K562 (cell line): ENCODE measurements around the gene SPAG16. TPM values are rescaled to one million over a fixed set of nuclear protein-coding genes. Genes with fewer than 3 reads are reported as not detected.

Source experiments
- ATAC-seq: fragments of 200-7000 bp; cut with Tn5 transposase; 3 replicates; pipeline ENCODE4 v1.9.1; 2020; ENCODE audit warnings: moderate library complexity
- BruUV-seq: library from RNA; stranded (reverse); fragments of 400-500 nt; replicated peaks from 2 replicates; lab custom pipeline; 2021; lab: Mats Ljungman, UMichigan
- CTCF ChIA-PET: fragments of 300-600 bp; formaldehyde crosslinking; extraction: SDS; loops from one replicate; lab custom pipeline; 2021; ENCODE audit warnings: low intra/inter-chr PET ratio; lab: Yijun Ruan, JAX
- POLR2A ChIA-PET: fragments of 300-600, 350-650 bp; sonication (Branson Sonifier 250); formaldehyde crosslinking; extraction: SDS; loops from one replicate; lab custom pipeline; 2021; ENCODE audit warnings: antibody characterized with exemption, inconsistent platforms; lab: Yijun Ruan, JAX
- DNase-seq, 4 experiments: peaks; one replicate each; pipeline versions ENCODE4 v3.0.0 to v3.0.0-alpha.2; 2011 to 2018; ENCODE audit warnings: low spot score in 3 of 4, mixed read lengths in 3 of 4; ENCODE audit errors: extremely low read depth in 1 of 4
- FAIRE-seq: peaks from 2 replicates; lab custom pipeline; 2011; peaks lifted over from hg19 to GRCh38; lab: Jason Lieb, UNC
- H2AFZ ChIP-seq: 2 replicates; pipeline ENCODE4 v1.6.0; 2011; ENCODE audit warnings: low read depth, low read length, control low read depth, inconsistent platforms
- H3K27ac ChIP-seq: fragments of 200-600 bp; 3 replicates; pipeline ENCODE4 v1.8.0; 2011; ENCODE audit warnings: low read depth, mild to moderate bottlenecking, control low read depth, inconsistent platforms, low read length, moderate library complexity, mixed read lengths; ENCODE audit errors: extremely low read depth
- H3K27me3 ChIP-seq, 2 experiments: fragments of 300-600 bp in 1 of 2; 2 replicates in 1 of 2; 3 replicates in 1 of 2; pipeline versions ENCODE4 v1.6.0 to v1.8.0; 2011; ENCODE audit warnings: inconsistent platforms in 2 of 2, low read length in 2 of 2, mild to moderate bottlenecking in 1 of 2, mixed read lengths in 1 of 2, moderate library complexity in 1 of 2; ENCODE audit not compliant: control insufficient read depth in 2 of 2, insufficient read depth in 2 of 2
- H3K36me3 ChIP-seq: fragments of 300-600 bp; 3 replicates; pipeline ENCODE4 v1.8.0; 2011; ENCODE audit warnings: mild to moderate bottlenecking, low read length, inconsistent platforms; ENCODE audit not compliant: control insufficient read depth, insufficient read depth
- H3K4me1 ChIP-seq, 2 experiments: fragments of 200-600 bp in 1 of 2; replicated peaks in 1 of 2; 2 replicates in 1 of 2; 3 replicates in 1 of 2; pipeline versions ENCODE4 v1.5.1 to v1.8.0; 2011; ENCODE audit warnings: inconsistent platforms in 2 of 2, low read length in 2 of 2, mild to moderate bottlenecking in 1 of 2, mixed read lengths in 1 of 2, moderate library complexity in 1 of 2; ENCODE audit not compliant: control insufficient read depth in 2 of 2, insufficient read depth in 2 of 2
- H3K4me2 ChIP-seq: 2 replicates; pipeline ENCODE4 v1.6.1; 2011; ENCODE audit warnings: low read length, control low read depth, inconsistent platforms, mixed read lengths; ENCODE audit not compliant: insufficient read depth
- H3K4me3 ChIP-seq: fragments of 200-600 bp; sonication (generic), shearing (Covaris generic); 2 replicates; pipeline ENCODE4 v1.5.1; 2016; ENCODE audit warnings: control low read depth, inconsistent platforms
- H3K79me2 ChIP-seq: fragments of 200-600 bp; 3 replicates; pipeline ENCODE4 v1.8.0; 2011; ENCODE audit warnings: low read length, inconsistent platforms; ENCODE audit not compliant: control insufficient read depth, insufficient read depth
- H3K9ac ChIP-seq, 2 experiments: 2 replicates each; pipeline versions ENCODE4 v1.6.0 to v1.6.1; 2011; ENCODE audit warnings: low read depth in 2 of 2, low read length in 2 of 2, control low read depth in 1 of 2, inconsistent platforms in 1 of 2, mild to moderate bottlenecking in 1 of 2, mixed read lengths in 1 of 2; ENCODE audit not compliant: insufficient read depth in 1 of 2
- H3K9me1 ChIP-seq: one replicate; pipeline ENCODE4 v1.6.0; 2011; ENCODE audit warnings: inconsistent platforms, mild to moderate bottlenecking, low read length, moderate library complexity; ENCODE audit not compliant: control insufficient read depth, insufficient read depth
- H3K9me3 ChIP-seq: replicated peaks from 2 replicates; pipeline ENCODE4 v1.5.1; 2011; ENCODE audit warnings: low read depth, low read length, inconsistent platforms; ENCODE audit not compliant: control insufficient read depth, insufficient read depth
- H4K20me1 ChIP-seq: replicated peaks from 2 replicates; pipeline ENCODE4 v1.6.1; 2011; ENCODE audit warnings: low read length, inconsistent platforms, mixed read lengths; ENCODE audit not compliant: control insufficient read depth, insufficient read depth
- BCOR ChIP-seq: fragments of 450-650 bp; IDR thresholded peaks from 2 replicates; pipeline ENCODE4 v1.6.1; 2016
- BRD4 ChIP-seq: fragments of 200-600 bp; sonication (generic); IDR thresholded peaks from 2 replicates; pipeline ENCODE4 v1.6.1; 2017; ENCODE audit warnings: inconsistent platforms
- CBFA2T3 ChIP-seq: fragments of 450-650 bp; IDR thresholded peaks from 2 replicates; pipeline ENCODE4 v1.6.1; 2017
- CEBPB ChIP-seq: fragments of 450-650 bp; IDR thresholded peaks from 2 replicates; pipeline ENCODE4 v1.6.1; 2016; ENCODE audit warnings: missing genetic modification characterization, missing compliant biosample characterization
- CXXC5 ChIP-seq: fragments of 250-450 bp; sonication (Bioruptor Pico); IDR thresholded peaks from 2 replicates; pipeline ENCODE4 v1.8.0; 2022; ENCODE audit warnings: inconsistent platforms, mild to moderate bottlenecking, moderate library complexity
- GTF2F1 ChIP-seq: IDR thresholded peaks from 2 replicates; pipeline ENCODE4 v1.6.1; 2011; ENCODE audit warnings: low read depth, low read length, improper control_type of control experiment
- HLTF ChIP-seq: fragments of 450-650 bp; IDR thresholded peaks from 2 replicates; pipeline ENCODE4 v1.6.1; 2016
- KLF10 ChIP-seq: fragments of 250-450 bp; sonication (Bioruptor Pico); IDR thresholded peaks from 2 replicates; pipeline ENCODE4 v1.6.1; 2021; ENCODE audit warnings: matching md5 sums
- LCOR ChIP-seq: sonication (generic); formaldehyde crosslinking; IDR thresholded peaks from 2 replicates; pipeline ENCODE4 v1.8.0; 2022; ENCODE audit warnings: mild to moderate bottlenecking, missing genetic modification reagents
- POLR3A ChIP-seq: IDR thresholded peaks from 2 replicates; pipeline ENCODE4 v1.6.1; 2011; ENCODE audit warnings: borderline replicate concordance, mild to moderate bottlenecking, moderate library complexity; ENCODE audit not compliant: insufficient read length, insufficient read depth; ENCODE audit errors: extremely low read depth
- SETDB1 ChIP-seq: IDR thresholded peaks from one replicate; pipeline ENCODE4 v1.6.1; 2012; ENCODE audit warnings: low read length, control low read depth, inconsistent platforms
- SMAD4 ChIP-seq: fragments of 250-450 bp; sonication (Bioruptor Pico); conservative IDR thresholded peaks from 2 replicates; pipeline ENCODE4 v1.8.0; 2021; ENCODE audit warnings: inconsistent platforms, mild to moderate bottlenecking, moderate library complexity
- TAF1 ChIP-seq: IDR thresholded peaks from 2 replicates; pipeline ENCODE4 v1.6.1; 2011; ENCODE audit warnings: mild to moderate bottlenecking, low read length, moderate library complexity; ENCODE audit not compliant: insufficient read depth, control insufficient read depth, severe bottlenecking; ENCODE audit errors: extremely low read depth
- TBL1XR1 ChIP-seq, 2 experiments: IDR thresholded peaks; 2 replicates each; pipeline ENCODE4 v1.6.1; 2012; ENCODE audit warnings: improper control_type of control experiment in 2 of 2, low read length in 2 of 2, mild to moderate bottlenecking in 1 of 2
- TOE1 ChIP-seq, 2 experiments: fragments of 450-650 bp in 1 of 2; sonication (generic) in 1 of 2; formaldehyde crosslinking in 1 of 2; IDR thresholded peaks; 2 replicates each; pipeline versions ENCODE4 v1.7.1 to v1.8.0; 2016 to 2022; ENCODE audit warnings: borderline replicate concordance in 2 of 2, mild to moderate bottlenecking in 2 of 2, antibody characterized with exemption in 1 of 2, inconsistent platforms in 1 of 2, low read depth in 1 of 2, missing genetic modification reagents in 1 of 2, moderate library complexity in 1 of 2
- ZNF764 ChIP-seq: fragments of 250-450 bp; sonication (Bioruptor Pico); IDR thresholded peaks from 2 replicates; pipeline ENCODE4 v1.4.0; 2020; ENCODE audit warnings: low read depth, mild to moderate bottlenecking, moderate library complexity
- ZNF785 ChIP-seq: fragments of 250-450 bp; sonication (Bioruptor Pico); IDR thresholded peaks from 2 replicates; pipeline ENCODE4 v1.4.0; 2020; ENCODE audit warnings: mild to moderate bottlenecking
- in situ Hi-C: fragments of 300-500 bp; cut with MboI; formaldehyde crosslinking; loops from 4 replicates; pipeline ENCODE4 v1.15.0; 2018; ENCODE audit warnings: inconsistent platforms, mixed read lengths
- intact Hi-C: fragments of 100-400 bp; cut with micrococcal nuclease; formaldehyde crosslinking; loops from 2 replicates; pipeline ENCODE4 v1.14.2; 2022
- polyA plus RNA-seq, 8 experiments: library from polyadenylated mRNA; depleted of rRNA in 4 of 8; stranded (reverse) in 5 of 8; unstranded in 3 of 8; fragments of >200 nt; fragmentation: Nextera tagmentation in 2 of 8; fragmentation: Illumina TruSeq in 1 of 8; extraction: Ambion mirVana in 2 of 8; extraction: Trizol in 1 of 8; gene quantifications; 2 replicates each; pipeline versions ENCODE4 v1.2.1 to v1.2.3, GENCODE V29; 2011 to 2014; ENCODE audit warnings: inconsistent platforms in 1 of 8, missing spikeins in 1 of 8
- total RNA-seq, 7 experiments: library from RNA; depleted of rRNA in 6 of 7; stranded (reverse); fragments of >200 nt in 6 of 7; fragmentation: Illumina TruSeq in 2 of 7; extraction: Trizol in 2 of 7; gene quantifications; 2 replicates each; pipeline versions ENCODE4 v1.2.1 to v1.2.3, GENCODE V29; 2011 to 2021; ENCODE audit warnings: low replicate concordance in 1 of 7
- TF ChIP-seq, protein P1 (sequence below): fragments of 450-650 bp; IDR thresholded peaks from 2 replicates; pipeline ENCODE4 v1.6.1; 2017; ENCODE audit warnings: mild to moderate bottlenecking, moderate library complexity
- TF ChIP-seq, protein P2 (sequence below): sonication (generic); formaldehyde crosslinking; IDR thresholded peaks from 2 replicates; pipeline ENCODE4 v1.8.1; 2022; ENCODE audit warnings: missing genetic modification reagents
- TF ChIP-seq, protein P3 (sequence below), 2 experiments: fragments of 150-350 bp in 1 of 2; IDR thresholded peaks; 2 replicates each; pipeline ENCODE4 v1.6.1; 2012 to 2016; ENCODE audit warnings: low read depth in 2 of 2, low read length in 2 of 2, mild to moderate bottlenecking in 1 of 2, moderate library complexity in 1 of 2

SPAG16 gene
- total and polyA plus RNA-seq, 9 of the 15 experiments (the other 6 are each of a cell fraction or from before 2014, with no cell fraction given) = 0.98 to 5.9 (median 3.5) TPM

DNA sequence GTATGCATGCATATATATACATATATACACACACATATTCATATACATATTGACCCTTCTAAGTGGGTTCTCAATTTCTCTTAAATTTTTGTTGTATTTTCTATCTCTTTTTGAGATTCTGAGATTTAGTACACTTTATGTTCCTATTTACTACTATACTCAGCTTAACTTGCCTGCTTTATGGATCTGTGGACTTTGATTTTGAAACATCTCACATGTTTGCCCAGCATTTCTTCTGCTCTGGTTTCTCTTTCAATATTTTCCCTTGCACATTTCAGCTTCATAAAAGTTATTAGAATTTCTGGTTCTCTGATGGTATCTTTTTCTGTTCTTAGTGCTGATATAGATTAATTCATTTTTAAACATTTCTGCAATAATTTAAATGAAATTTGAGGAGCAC, 380.6 kb downstream of the SPAG16 start:
- H3K27ac ChIP-seq = no peak overlapping the region
- no peaks in the 10 kb centered on the region for H4K20me1 ChIP-seq
- no peak for DNase-seq
- no peak overlapping the region for H3K9ac ChIP-seq
- H3K4me3 ChIP-seq = no peak overlapping the region
- no peaks in the 10 kb centered on the region for H3K9me3 ChIP-seq
- CTCF ChIA-PET = no interaction called here
- intact Hi-C loops = no loop called here
- no peak overlapping the region for H3K4me2 ChIP-seq
- in situ Hi-C loops = no loop called here
- no peaks in the 10 kb centered on the region for H3K4me1 ChIP-seq
- no peak for FAIRE-seq
- H3K9me1 ChIP-seq = no peaks in the 10 kb centered on the region
- no peaks in the 10 kb centered on the region for H3K36me3 ChIP-seq
- no peaks in the 10 kb centered on the region for H3K27me3 ChIP-seq
- H3K79me2 ChIP-seq = no peaks in the 10 kb centered on the region
- no peak for ATAC-seq
- BruUV-seq = no TSS peak
- POLR2A ChIA-PET = no interaction called here
- H2AFZ ChIP-seq = no peak overlapping the region
- TF ChIP-seq BCOR (no peak), CBFA2T3 (no peak), ZNF785 (CRISPR knock-in tag) (no peak), POLR3A (no peak), GTF2F1 (no peak), KLF10 (no peak), HLTF (no peak), ZNF764 (CRISPR knock-in tag) (no peak), SETDB1 (no peak), TOE1 (IDR thresholded peaks at IDR 0.05; ENCODE audit: borderline replicate concordance) (no peak), TOE1 (CRISPR knock-in tag; IDR thresholded peaks at IDR 0.05; ENCODE audit: borderline replicate concordance, low read depth) (no peak), BRD4 (no peak), SMAD4 (CRISPR knock-in tag) (no peak), CEBPB (tag) (no peak), TBL1XR1 (IDR thresholded peaks at IDR 0.05; ENCODE audit: low read length in 2 of 2) (no peak), CXXC5 (CRISPR knock-in tag) (no peak), LCOR (CRISPR knock-in tag) (no peak), TAF1 (no peak)
- TF ChIP-seq, protein P1, sequence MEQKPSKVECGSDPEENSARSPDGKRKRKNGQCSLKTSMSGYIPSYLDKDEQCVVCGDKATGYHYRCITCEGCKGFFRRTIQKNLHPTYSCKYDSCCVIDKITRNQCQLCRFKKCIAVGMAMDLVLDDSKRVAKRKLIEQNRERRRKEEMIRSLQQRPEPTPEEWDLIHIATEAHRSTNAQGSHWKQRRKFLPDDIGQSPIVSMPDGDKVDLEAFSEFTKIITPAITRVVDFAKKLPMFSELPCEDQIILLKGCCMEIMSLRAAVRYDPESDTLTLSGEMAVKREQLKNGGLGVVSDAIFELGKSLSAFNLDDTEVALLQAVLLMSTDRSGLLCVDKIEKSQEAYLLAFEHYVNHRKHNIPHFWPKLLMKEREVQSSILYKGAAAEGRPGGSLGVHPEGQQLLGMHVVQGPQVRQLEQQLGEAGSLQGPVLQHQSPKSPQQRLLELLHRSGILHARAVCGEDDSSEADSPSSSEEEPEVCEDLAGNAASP = no peak
- TF ChIP-seq, protein P2, sequence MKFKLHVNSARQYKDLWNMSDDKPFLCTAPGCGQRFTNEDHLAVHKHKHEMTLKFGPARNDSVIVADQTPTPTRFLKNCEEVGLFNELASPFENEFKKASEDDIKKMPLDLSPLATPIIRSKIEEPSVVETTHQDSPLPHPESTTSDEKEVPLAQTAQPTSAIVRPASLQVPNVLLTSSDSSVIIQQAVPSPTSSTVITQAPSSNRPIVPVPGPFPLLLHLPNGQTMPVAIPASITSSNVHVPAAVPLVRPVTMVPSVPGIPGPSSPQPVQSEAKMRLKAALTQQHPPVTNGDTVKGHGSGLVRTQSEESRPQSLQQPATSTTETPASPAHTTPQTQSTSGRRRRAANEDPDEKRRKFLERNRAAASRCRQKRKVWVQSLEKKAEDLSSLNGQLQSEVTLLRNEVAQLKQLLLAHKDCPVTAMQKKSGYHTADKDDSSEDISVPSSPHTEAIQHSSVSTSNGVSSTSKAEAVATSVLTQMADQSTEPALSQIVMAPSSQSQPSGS = no peak
- TF ChIP-seq, protein P3, sequence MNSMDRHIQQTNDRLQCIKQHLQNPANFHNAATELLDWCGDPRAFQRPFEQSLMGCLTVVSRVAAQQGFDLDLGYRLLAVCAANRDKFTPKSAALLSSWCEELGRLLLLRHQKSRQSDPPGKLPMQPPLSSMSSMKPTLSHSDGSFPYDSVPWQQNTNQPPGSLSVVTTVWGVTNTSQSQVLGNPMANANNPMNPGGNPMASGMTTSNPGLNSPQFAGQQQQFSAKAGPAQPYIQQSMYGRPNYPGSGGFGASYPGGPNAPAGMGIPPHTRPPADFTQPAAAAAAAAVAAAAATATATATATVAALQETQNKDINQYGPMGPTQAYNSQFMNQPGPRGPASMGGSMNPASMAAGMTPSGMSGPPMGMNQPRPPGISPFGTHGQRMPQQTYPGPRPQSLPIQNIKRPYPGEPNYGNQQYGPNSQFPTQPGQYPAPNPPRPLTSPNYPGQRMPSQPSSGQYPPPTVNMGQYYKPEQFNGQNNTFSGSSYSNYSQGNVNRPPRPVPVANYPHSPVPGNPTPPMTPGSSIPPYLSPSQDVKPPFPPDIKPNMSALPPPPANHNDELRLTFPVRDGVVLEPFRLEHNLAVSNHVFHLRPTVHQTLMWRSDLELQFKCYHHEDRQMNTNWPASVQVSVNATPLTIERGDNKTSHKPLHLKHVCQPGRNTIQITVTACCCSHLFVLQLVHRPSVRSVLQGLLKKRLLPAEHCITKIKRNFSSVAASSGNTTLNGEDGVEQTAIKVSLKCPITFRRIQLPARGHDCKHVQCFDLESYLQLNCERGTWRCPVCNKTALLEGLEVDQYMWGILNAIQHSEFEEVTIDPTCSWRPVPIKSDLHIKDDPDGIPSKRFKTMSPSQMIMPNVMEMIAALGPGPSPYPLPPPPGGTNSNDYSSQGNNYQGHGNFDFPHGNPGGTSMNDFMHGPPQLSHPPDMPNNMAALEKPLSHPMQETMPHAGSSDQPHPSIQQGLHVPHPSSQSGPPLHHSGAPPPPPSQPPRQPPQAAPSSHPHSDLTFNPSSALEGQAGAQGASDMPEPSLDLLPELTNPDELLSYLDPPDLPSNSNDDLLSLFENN (IDR thresholded peaks at IDR 0.05; ENCODE audit: low read depth in 2 of 2, low read length in 2 of 2) = no peak
